B cell (primary cell): ENCODE data around the gene AQP3. TPM values are rescaled to one million over a fixed set of nuclear protein-coding genes. Genes with fewer than 3 reads are reported as not detected.
"Not testable (repeated sequence)": the region's sequence is repeated elsewhere in the genome, so short reads cannot be mapped to it uniquely, and the experiment has no call there.

ENCODE experiments used
- ATAC-seq: fragments of 200-7000 bp; cut with Tn5 transposase; one replicate; pipeline ENCODE4 v1.10.0; 2021; ENCODE audit warnings: low read depth, mild to moderate bottlenecking, moderate number of reproducible peaks, moderate library complexity
- CTCF ChIA-PET: fragments of 350-600 bp; sonication (Branson Sonifier 250); formaldehyde crosslinking; loops from one replicate; lab custom pipeline; 2021; ENCODE audit warnings: antibody characterized with exemption, inconsistent platforms; lab: Charles Lee
- POLR2A ChIA-PET: fragments of 350-600 bp; sonication (Branson Sonifier 250); formaldehyde crosslinking; loops from one replicate; lab custom pipeline; 2021; ENCODE audit warnings: antibody characterized with exemption; lab: Charles Lee
- DNase-seq: peaks from one replicate; pipeline ENCODE4 v3.0.0; 2013
- H2AFZ ChIP-seq: 2 replicates; pipeline ENCODE4 v1.6.1; 2012; ENCODE audit warnings: mild to moderate bottlenecking, low read depth, low read length; ENCODE audit not compliant: insufficient read depth, poor library complexity, severe bottlenecking
- H3K27ac ChIP-seq, 2 donors: 1 replicate in 1 of 2; 2 replicates in 1 of 2; pipeline ENCODE4 v1.5.1; 2012 to 2013; ENCODE audit warnings: low read length in 2 of 2, mild to moderate bottlenecking in 2 of 2, moderate library complexity in 1 of 2
- H3K27me3 ChIP-seq, 4 experiments: fragments of 200-600 bp in 1 of 4; sonication (generic) in 1 of 4; replicated peaks in 1 of 4; 1 replicate in 2 of 4; 2 replicates in 2 of 4; pipeline versions ENCODE4 v1.6.1 to v1.7.0; 2013 to 2016; ENCODE audit warnings: low read length in 3 of 4, mild to moderate bottlenecking in 2 of 4, mixed read lengths in 1 of 4, moderate library complexity in 1 of 4; ENCODE audit not compliant: insufficient read depth in 4 of 4, control insufficient read depth in 3 of 4; ENCODE audit errors: control extremely low read depth in 1 of 4
- H3K36me3 ChIP-seq, 2 experiments: replicated peaks in 1 of 2; 1 replicate in 1 of 2; 2 replicates in 1 of 2; pipeline versions ENCODE4 v1.6.1 to v1.7.1; 2013; ENCODE audit warnings: low read length in 1 of 2; ENCODE audit not compliant: insufficient read depth in 2 of 2, control insufficient read depth in 1 of 2; ENCODE audit errors: control extremely low read depth in 1 of 2, extremely low read depth in 1 of 2
- H3K4me1 ChIP-seq, 2 donors: fragments of 200-600 bp in 1 of 2; sonication (generic) in 1 of 2; 1 replicate in 1 of 2; 2 replicates in 1 of 2; pipeline versions ENCODE4 v1.5.1 to v1.6.1; 2013 to 2017; ENCODE audit warnings: low read length in 2 of 2; ENCODE audit not compliant: control insufficient read depth in 2 of 2, insufficient read depth in 2 of 2
- H3K4me2 ChIP-seq: replicated peaks from 2 replicates; pipeline ENCODE3; 2012; ENCODE audit warnings: mild to moderate bottlenecking, low read depth, low read length; ENCODE audit not compliant: poor library complexity, severe bottlenecking
- H3K4me3 ChIP-seq, 5 experiments: fragments of 200-600 bp in 1 of 5; sonication (generic) in 1 of 5; 1 replicate in 3 of 5; 2 replicates in 2 of 5; pipeline versions ENCODE4 v1.5.1 to v1.7.0; 2011 to 2016; ENCODE audit warnings: low read length in 4 of 5, mild to moderate bottlenecking in 4 of 5, low read depth in 2 of 5, control low read depth in 1 of 5, moderate library complexity in 1 of 5; ENCODE audit not compliant: insufficient read depth in 1 of 5; ENCODE audit errors: control extremely low read depth in 1 of 5, extremely low read depth in 1 of 5
- H3K79me2 ChIP-seq: fragments of 200-600 bp; sonication (generic); one replicate; pipeline ENCODE4 v1.6.0; 2016; ENCODE audit warnings: low read length; ENCODE audit not compliant: control insufficient read depth, insufficient read depth
- H3K9ac ChIP-seq: fragments of 200-600 bp; sonication (generic); 2 replicates; pipeline ENCODE4 v1.6.1; 2017; ENCODE audit warnings: mild to moderate bottlenecking, low read length, moderate library complexity
- H3K9me3 ChIP-seq, 3 donors: one replicate each; pipeline versions ENCODE4 v1.6.1 to v1.7.1; 2013; ENCODE audit warnings: low read length in 2 of 3; ENCODE audit not compliant: control insufficient read depth in 2 of 3, insufficient read depth in 1 of 3; ENCODE audit errors: control extremely low read depth in 1 of 3
- H4K20me1 ChIP-seq: 2 replicates; pipeline ENCODE4 v1.6.0; 2012; ENCODE audit warnings: mild to moderate bottlenecking, low read length; ENCODE audit not compliant: insufficient read depth, control insufficient read depth, poor library complexity, severe bottlenecking
- H3K27ac Mint-ChIP-seq: one replicate; pipeline ENCODE4 v1.8.0; 2021; ENCODE audit warnings: mixed read lengths
- H3K27me3 Mint-ChIP-seq: one replicate; pipeline ENCODE4 v1.8.0; 2021; ENCODE audit warnings: mixed read lengths
- H3K4me1 Mint-ChIP-seq: one replicate; pipeline ENCODE4 v1.8.0; 2021; ENCODE audit warnings: mixed read lengths
- H3K4me3 Mint-ChIP-seq: one replicate; pipeline ENCODE4 v1.8.0; 2021; ENCODE audit warnings: mixed read lengths
- H3K9me3 Mint-ChIP-seq: one replicate; pipeline ENCODE4 v1.8.0; 2022; ENCODE audit warnings: mixed read lengths; ENCODE audit not compliant: insufficient read depth
- EZH2 ChIP-seq: IDR thresholded peaks from 2 replicates; pipeline ENCODE4 v1.6.1; 2012; ENCODE audit warnings: borderline replicate concordance, low read depth, mild to moderate bottlenecking, moderate library complexity, low read length; ENCODE audit not compliant: insufficient read depth, poor library complexity, severe bottlenecking
- WGBS: methylation state at CpG from one replicate; pipeline ENCODE4 v1.1.5; 2013; ENCODE audit warnings: missing lambda C conversion rate; ENCODE audit not compliant: insufficient coverage; 5-methylcytosine and 5-hydroxymethylcytosine counted together
- intact Hi-C: fragments of 100-400 bp; cut with micrococcal nuclease; formaldehyde crosslinking; loops from one replicate; pipeline ENCODE4 v1.10.0; 2022
- polyA plus RNA-seq: library from polyadenylated mRNA; depleted of rRNA; stranded (reverse); fragments of >200 nt; gene quantifications from 2 replicates; pipeline ENCODE4 v1.2.3, GENCODE V29; 2012
- total RNA-seq, 2 donors: library from RNA; stranded (reverse); fragments of 120-200 nt in 1 of 2; gene quantifications; 1 replicate in 1 of 2; 2 replicates in 1 of 2; pipeline versions ENCODE4 v1.2.3 to v1.2.4, GENCODE V29; 2013 to 2022
- TF ChIP-seq, protein P1 (sequence below): fragments of 200-600 bp; IDR thresholded peaks from one replicate; pipeline ENCODE4 v1.8.0; 2022; ENCODE audit warnings: antibody characterized with exemption, mild to moderate bottlenecking

AQP3 gene
- total and polyA plus RNA-seq, 2 donors (not counting 1 experiment from before 2014, with no cell fraction given): 1.8 to 10.0 TPM

DNA sequence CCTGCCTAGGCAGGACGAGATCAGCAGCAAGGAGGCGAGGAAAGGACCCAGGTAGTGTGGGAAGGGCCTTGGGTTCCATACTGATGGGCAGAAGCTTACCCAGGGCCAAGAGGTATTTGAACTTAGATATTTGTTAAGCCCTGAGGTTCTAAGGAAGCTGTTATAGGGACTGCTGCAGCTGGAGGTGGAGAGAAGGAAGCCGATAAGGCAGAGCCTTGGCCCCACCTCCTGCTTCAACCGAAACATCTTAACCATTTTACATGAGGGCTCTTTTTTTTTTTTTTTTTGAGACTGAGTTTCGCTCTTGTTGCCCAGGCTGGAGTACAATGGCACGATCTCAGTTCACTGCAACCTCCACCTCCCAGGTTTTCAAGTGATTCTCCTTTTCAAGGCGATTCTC, 8.6 kb upstream of the AQP3 start:
- H3K27ac Mint-ChIP-seq: no peak overlapping the region

DNA sequence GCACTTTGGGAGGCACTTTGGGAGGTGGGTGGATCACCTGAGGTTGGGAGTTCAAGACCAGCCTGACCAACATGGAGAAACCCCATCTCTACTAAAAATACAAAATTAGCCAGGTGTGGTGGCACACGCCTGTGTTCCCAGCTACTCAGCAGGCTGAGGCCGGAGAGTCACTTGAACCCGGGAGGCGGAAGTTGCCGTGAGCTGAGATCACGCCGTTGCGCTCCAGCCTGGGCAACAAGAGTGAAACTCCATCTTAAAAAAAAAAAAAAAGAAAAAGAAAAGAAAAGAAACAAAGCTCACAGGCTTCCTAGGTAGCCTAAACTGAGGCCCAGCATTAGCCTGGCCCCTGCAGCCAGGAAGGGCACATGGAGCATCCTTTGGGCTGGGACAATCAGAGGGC, 8.1 kb upstream of the AQP3 start:
- H3K4me2 ChIP-seq, H3K4me3 ChIP-seq, H3K79me2 ChIP-seq, H4K20me1 ChIP-seq, H2AFZ ChIP-seq, H3K27ac Mint-ChIP-seq, H3K9me3 Mint-ChIP-seq, H3K27me3 ChIP-seq, POLR2A ChIA-PET, H3K9me3 ChIP-seq, H3K27me3 Mint-ChIP-seq, H3K36me3 ChIP-seq, H3K4me3 Mint-ChIP-seq, intact Hi-C loops, H3K9ac ChIP-seq, H3K27ac ChIP-seq, DNase-seq, ATAC-seq, H3K4me1 Mint-ChIP-seq: not testable (repeated sequence)
- H3K4me1 ChIP-seq: peaks cover 0 to 19% of the 10 kb centered on the region in 2 donors
- WGBS: 100% methylated on average over 3 of the region's 8 CpGs
- CTCF ChIA-PET: interaction anchor here (1.0 kb wide), 1 partner anchor 9 kb away, joined by 3 read pairs; no protein-coding TSS in a partner anchor

More for the DNA sequence above, 8.6 kb upstream of the AQP3 start:
- H3K36me3 ChIP-seq: peaks cover 0 to 5% of the 10 kb centered on the region in 2 experiments
- no peak overlapping the region for H3K4me2 ChIP-seq
- WGBS: 97% methylated on average over 3 of the region's 7 CpGs
- H3K9me3 Mint-ChIP-seq: no peaks in the 10 kb centered on the region
- H2AFZ ChIP-seq: no peak overlapping the region
- CTCF ChIA-PET: interaction anchor here (1.0 kb wide), 1 partner anchor 9 kb away, joined by 3 read pairs; no protein-coding TSS in a partner anchor
- DNase-seq (no peak), ATAC-seq (no peak)
- intact Hi-C loops: no loop called here
- no peak overlapping the region for H3K4me3 ChIP-seq
- H3K9me3 ChIP-seq: no peaks in the 10 kb centered on the region
- H3K79me2 ChIP-seq: no peaks in the 10 kb centered on the region
- H3K27me3 Mint-ChIP-seq: no peaks in the 10 kb centered on the region
- no peaks in the 10 kb centered on the region for H3K27me3 ChIP-seq
- TF ChIP-seq, protein P1, sequence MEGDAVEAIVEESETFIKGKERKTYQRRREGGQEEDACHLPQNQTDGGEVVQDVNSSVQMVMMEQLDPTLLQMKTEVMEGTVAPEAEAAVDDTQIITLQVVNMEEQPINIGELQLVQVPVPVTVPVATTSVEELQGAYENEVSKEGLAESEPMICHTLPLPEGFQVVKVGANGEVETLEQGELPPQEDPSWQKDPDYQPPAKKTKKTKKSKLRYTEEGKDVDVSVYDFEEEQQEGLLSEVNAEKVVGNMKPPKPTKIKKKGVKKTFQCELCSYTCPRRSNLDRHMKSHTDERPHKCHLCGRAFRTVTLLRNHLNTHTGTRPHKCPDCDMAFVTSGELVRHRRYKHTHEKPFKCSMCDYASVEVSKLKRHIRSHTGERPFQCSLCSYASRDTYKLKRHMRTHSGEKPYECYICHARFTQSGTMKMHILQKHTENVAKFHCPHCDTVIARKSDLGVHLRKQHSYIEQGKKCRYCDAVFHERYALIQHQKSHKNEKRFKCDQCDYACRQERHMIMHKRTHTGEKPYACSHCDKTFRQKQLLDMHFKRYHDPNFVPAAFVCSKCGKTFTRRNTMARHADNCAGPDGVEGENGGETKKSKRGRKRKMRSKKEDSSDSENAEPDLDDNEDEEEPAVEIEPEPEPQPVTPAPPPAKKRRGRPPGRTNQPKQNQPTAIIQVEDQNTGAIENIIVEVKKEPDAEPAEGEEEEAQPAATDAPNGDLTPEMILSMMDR: no peak
- TF ChIP-seq EZH2: no peak
- POLR2A ChIA-PET: no interaction called here
- peaks cover 7% of the 10 kb centered on the region for H3K4me1 Mint-ChIP-seq
- peaks cover 0 to 19% of the 10 kb centered on the region in 2 donors for H3K4me1 ChIP-seq
- no peak overlapping the region for H3K9ac ChIP-seq
- H3K4me3 Mint-ChIP-seq: no peak overlapping the region
- H3K27ac ChIP-seq: no peak overlapping the region
- no peaks in the 10 kb centered on the region for H4K20me1 ChIP-seq

DNA sequence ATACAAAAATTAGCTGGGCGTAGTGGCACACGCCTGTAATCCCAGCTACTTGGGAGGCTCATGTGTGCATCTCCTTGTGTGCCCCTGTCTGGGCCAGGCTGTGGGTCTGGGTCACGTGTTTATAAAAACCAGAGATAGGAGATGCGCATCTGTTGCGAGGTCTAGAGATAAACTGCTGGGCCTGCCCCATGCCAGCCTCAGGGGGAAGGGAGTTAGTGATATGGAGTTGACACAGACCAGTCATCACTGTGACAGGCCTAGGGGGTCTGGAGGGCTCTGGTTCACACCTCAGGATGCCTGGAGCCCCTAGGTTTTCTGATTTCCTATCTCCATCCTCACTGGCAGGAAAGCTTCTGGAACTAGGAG, 7.3 kb upstream of the AQP3 start:
- intact Hi-C loops: not testable (repeated sequence)

More for the DNA sequence above, 7.3 kb upstream of the AQP3 start:
- CTCF ChIA-PET: interaction anchor here (1.9 kb wide), 1 partner anchor 8 kb away, joined by 6 read pairs; no protein-coding TSS in a partner anchor
- H3K4me1 Mint-ChIP-seq, H3K9ac ChIP-seq, H3K4me2 ChIP-seq, POLR2A ChIA-PET, H3K36me3 ChIP-seq, H3K27ac Mint-ChIP-seq, H3K9me3 Mint-ChIP-seq, H3K4me3 Mint-ChIP-seq, H3K9me3 ChIP-seq, DNase-seq, H2AFZ ChIP-seq, H3K27me3 Mint-ChIP-seq, ATAC-seq, H4K20me1 ChIP-seq, H3K27ac ChIP-seq, H3K27me3 ChIP-seq, H3K4me3 ChIP-seq, H3K79me2 ChIP-seq: not testable (repeated sequence)
- H3K4me1 ChIP-seq: peaks cover 0 to 19% of the 10 kb centered on the region in 2 donors
- WGBS: 74% methylated on average over 5 of the region's 5 CpGs
